Measurements from ENCODE around the gene FBXW11.

FBXW11 gene

DNA sequence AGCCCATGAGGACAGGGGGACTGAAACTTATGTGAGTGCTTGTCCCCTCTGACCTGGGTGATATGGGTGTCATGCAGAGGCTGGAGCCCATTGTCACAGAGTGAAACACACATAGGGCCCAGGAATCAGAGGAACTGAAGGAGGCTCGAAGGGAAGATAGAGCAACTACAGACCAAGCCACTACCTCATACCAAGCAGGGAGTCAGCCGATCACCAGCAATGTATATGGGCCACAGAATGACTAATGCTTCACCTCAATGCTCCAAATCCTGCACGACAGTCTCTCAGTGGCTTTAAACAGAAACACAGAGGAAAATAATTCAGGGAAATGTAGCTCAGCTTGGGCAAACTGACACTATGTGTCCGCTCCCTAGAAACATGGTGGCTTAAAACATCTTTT is 8.9 kb upstream of the FBXW11 start:
- no peak for DNase-seq (ENCODE audit: low spot score)

DNA sequence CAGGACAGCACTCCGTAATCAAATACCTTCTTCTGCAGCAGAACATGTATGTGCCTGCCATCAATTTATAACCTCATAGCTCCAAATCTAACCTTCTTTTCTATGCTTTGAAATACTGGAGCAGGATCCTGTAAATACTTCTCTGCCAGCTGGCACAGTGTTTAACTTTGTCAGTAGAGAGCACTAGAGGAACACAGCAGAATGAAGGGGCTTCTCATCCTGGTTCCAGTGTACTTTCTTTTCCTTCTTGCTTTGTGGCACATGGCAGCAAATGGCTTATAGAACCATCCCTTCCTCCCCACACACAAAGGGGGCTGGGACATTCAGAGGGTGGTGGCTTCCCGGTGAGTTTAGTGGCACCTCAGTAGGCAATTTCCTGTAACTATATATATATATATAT is 3.8 kb upstream of the FBXW11 start:
- DNase-seq (ENCODE audit: low spot score): no peak

DNA sequence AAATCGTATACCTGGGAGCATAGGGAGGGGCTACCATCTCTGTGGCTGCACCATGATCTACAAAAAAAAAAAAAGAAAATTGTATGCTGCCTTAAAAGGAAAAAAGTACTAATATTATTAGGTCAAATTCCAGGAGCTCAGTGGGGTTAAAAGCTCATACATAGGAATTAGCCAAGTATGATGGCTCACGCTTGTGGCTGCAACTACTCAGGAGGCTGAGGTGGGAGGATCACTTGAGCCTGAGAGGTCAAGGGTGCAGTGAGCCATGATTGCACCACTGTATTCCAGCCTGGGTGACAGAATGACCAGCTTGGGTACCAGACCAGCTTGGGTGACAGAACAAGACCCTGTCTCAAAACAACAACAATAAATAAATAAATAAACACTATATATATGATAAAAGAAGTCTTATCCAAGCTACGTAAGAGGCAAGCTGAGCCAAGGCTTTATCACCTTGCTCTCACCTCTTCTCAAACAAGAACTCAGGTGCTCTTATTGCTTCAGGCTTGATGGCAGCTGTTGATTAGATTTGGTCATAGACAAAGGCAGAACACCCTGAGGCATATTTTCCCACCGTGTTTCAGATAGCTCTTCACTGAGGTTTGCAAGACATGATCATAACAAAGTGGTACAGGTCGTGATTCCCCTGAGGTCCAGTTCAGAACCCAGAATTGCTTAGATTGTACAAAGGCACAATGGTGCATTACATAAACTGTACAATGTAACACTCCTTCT is 3.3 kb upstream of the FBXW11 start:
- no peak for DNase-seq (ENCODE audit: low spot score)

DNA sequence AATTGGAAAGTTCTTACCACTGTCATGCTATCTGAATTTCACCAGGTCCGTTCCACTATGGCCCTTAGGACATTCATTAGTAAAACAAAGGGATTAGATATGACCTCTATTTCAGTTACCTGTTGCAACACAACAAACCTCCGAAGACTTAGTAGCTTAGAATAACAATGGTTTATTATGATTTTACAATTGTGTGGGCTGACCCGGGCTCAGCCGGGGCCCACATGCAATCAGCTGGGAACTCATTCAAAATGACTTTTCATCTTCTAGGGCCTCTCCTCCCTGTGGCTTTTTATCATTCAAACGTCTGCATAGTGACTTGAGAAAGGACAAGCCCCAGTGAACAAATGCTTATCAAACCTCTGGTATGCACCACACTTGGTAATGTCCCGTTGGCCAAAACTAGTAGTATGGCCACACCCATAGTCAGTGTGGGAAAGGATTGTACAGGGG is 2.3 kb upstream of the FBXW11 start:
- DNase-seq (ENCODE audit: low spot score): no peak

DNA sequence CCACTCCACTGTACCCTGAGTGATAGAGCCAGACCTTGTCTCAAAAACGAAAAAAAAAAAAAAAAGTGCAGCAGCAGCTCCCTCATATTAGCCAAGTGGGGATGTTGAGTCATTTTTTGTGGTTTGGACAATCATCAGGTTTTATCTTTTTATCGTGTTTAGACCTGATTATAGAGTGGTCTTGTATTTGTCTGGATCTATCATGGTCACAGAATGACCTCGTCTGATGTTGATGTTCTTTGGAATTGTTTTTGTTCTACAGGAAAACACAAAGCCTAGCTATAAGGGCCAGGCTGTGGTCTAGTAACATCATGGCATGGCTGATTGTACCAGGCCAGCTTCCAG is 1.6 kb upstream of the FBXW11 start:
- DNase-seq (ENCODE audit: low spot score): no peak

DNA sequence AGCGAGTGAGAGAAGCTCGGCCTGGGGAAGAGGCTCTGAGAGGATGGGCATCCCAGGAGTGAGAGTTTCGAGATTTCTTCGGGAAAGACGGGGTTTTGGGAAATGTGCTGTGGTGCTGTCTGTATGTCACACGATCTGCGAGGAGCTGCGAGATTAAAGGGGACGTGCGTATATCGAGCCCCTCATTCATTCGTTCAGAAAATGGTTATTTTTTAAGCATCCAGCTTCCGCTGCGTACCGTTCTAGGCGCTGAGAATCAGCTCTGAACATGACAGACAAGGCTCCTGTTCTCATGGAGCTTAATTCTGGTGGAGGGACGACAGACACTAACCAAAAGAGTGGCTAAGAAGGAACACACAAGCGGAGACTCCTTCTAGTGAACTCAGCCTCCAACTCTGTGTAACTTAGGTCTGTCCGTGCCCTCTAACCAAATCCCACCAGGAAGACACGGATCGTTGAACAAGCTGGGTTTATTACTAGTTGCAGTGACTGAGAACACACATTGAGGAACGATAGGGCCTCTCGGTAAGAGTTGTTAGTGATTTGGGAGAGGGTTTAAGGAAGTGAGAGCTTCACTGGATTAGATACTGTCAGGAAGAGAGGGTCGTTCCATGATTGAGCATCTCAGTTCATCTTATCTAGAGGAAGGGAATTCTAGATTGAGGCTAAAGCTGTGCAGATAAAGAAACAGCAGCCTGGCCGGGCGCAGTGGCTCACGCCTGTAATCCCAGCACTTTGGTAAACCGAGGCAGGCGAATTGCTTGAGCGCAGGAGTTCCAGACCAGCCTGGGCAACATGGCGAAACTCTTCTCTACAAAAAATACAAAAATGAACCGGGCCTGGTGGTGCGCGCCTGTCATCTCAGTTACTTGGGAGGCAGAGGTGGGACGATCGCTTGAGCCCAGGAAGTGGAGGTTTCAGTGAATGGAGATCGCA is 1.0 kb upstream of the FBXW11 start:
- no peak for DNase-seq (ENCODE audit: low spot score)

DNA sequence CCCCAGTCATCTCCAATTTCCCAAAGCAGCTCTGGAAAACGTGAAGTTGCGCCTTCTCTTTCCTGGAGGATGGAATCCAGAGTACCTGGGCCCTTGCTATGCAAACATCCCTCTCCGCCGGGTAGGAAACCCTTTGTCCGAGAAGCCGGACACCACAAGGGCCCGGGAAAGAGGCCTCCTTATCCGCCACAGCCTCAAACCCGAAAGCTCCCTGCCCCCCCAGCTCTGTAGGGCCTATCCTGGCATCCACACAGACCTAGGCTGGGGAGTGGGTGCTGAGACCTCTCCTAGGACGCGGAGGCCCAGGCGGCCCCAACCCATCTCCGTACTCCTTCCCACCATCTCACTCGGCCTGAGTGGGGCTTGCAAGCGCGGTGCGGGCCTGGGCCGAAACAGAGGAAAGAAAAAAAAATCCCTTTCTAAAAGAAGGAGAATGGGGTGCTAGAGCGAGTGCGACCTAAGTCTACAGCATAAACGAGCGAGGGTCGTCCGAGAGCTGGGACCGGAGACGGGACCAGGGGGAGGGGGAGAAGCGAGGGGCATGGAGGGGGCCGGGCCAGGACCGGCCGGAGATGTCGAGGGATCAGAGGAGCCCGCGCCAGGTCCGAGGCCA is 624 bp downstream of the FBXW11 start:
- peak; percentile 64 for DNase-seq (ENCODE audit: low spot score)

DNA sequence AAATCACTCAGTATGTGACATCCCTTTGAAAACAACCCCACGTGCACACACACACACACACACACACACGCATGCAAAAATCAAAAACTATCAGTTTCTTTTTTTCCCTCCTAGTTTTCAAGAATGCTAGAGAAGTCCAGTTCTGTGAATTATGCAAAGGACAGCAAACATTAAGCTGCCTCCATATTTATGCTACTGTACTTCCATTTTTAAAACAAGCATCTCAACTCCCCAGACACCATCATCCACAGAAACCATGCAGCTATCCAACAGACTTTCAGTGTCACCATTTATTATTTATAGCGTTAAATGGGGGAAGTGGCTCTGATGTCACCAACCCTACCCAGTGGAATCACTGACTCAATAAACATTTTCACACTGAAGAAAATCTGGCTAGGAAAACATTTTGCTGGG is 1.6 kb downstream of the FBXW11 start:
- no peak for DNase-seq (ENCODE audit: low spot score)

DNA sequence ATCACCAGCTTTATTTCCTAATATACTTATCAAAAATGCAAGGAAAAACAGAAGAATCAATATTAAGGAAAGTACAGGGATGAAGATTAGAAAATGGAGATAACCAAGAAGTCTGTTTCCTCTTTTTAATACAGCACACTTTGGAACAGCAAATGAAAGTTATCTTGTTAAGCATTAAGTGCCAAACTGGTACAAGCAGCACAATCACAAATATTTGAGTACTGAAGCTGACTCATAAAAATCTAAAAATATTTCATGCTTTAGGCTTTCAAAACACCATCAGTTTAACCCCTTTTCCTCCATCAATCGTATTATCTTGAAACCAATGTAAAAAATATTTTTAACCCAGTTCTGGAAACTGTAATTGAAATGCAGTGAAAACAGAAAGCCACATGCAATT is 2.7 kb downstream of the FBXW11 start:
- no peak for DNase-seq (ENCODE audit: low spot score)

DNA sequence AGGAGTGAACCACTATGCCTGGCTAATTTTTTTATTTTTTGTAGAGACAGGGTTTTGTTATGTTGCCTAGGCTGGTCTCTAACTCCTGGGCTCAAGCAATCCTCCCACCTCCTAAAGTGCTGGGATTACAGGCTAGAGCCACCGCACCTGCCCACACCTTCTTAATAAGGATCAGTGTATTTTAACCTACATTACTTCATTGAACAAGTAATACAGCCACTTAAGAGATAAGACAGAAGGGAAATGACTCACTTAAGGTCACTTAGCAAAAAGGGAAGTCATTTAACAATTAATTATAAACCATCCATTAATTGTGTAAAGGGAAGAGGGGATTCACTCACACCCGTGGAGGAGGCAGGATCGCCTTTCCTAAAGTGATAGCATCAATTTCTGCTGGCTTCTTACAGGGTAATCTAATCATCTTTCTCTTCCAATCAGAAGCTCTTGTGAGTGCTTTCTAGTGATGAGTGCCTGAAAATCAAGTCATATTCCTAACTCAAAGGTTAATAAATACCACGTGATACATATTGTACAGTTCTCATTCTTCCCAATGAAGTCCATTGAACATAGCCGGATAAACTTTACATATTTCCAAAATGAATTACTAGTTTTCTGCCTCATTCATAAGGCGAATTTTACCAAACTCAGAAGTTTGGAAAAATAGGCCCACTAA is 3.5 kb downstream of the FBXW11 start:
- DNase-seq (ENCODE audit: low spot score): no peak

DNA sequence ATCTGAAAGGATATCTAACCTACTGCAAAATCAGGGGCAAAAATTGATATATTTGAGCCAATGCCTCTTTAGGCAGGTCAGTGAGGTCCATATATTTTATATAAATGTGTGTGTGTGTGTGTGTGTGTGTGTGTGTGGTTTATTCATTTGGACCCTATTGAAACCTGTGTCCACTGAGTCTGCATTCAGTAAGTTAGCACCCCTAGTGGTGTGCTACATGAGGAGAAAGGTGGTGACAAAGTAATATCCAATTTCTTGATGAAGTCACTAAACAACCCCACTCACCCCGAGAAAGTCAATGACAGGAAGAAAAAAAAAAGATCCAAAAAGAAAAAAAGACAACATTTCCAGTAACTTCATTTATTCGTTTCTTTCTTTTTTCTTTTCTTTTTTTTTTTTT is 4.1 kb downstream of the FBXW11 start:
- no peak for DNase-seq (ENCODE audit: low spot score)

DNA sequence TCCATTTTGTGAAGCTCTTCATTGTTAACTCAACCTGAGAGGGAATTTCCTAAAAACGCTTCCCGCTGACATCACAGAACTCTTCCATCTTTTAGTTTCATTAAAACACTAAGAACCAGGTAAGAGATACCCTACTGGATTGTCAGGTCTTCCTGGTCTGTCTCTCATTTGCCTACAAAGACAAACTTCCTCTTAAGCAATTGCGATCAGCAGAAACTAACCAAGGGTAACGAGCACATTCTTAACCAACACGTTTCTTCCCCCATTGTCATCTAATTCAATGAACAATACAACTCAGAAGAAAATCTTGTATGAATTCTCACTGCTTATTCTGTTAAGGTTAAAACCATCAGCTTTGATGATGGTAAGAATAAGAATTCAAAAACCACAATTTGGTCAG is 6.6 kb downstream of the FBXW11 start:
- no peak for DNase-seq (ENCODE audit: low spot score)

DNA sequence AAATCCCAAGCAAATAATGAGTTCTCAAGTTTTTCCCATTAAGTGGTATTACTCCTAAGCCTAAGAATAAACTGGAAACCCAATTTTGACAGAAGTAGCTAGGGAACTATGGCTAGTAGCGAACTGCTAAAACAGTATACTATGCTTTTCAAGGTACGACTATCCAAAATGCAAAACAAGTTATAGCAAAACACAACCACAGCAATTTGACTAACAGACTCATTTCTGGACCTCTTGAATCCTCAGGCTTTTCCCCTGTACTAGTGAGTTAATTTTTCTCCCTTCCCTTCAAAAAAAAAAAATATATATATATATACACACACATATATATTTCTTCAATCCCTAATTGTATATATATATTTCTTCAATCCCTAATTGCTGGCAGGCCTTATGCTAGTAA is 7.3 kb downstream of the FBXW11 start:
- no peak for DNase-seq (ENCODE audit: low spot score)

DNA sequence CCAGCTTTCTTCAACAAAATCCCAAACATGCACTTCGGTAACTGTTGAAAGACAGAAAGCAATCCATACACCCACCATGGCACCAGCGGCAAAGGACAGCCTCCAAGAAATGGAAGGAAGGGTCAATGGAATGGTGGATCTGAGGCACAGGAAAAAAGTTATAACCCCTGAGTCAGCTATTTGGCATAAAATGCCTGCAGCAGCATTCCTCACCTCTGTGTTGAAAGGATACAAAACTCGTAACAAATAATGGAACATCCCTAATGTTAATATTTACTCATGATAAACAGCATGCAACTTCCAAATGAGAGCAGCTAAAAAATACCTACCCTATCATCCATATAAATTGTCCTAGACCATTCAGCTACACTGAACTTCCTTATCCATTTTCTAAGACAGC is 9.4 kb downstream of the FBXW11 start:
- no peak for DNase-seq (ENCODE audit: low spot score)

DNA sequence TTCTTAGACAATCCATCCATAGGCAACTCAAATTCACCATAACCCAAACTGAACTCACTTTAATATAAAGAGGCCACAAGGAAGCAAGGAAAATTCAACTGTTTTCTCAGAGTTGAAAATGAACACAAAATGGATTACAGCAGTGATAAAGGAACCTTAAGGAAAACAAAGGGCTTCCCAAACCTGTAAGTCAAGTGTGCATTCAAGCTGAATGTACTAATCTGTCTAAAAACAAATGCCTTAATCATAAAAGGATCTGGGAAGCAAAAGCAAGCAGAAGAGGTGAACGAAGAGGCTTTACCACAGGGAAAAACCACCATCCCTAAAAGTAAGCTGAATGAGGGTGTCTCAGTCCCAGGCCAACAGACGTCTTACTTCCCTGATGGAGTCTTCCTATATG is 13.6 kb downstream of the FBXW11 start:
- DNase-seq (ENCODE audit: low spot score): no peak

DNA sequence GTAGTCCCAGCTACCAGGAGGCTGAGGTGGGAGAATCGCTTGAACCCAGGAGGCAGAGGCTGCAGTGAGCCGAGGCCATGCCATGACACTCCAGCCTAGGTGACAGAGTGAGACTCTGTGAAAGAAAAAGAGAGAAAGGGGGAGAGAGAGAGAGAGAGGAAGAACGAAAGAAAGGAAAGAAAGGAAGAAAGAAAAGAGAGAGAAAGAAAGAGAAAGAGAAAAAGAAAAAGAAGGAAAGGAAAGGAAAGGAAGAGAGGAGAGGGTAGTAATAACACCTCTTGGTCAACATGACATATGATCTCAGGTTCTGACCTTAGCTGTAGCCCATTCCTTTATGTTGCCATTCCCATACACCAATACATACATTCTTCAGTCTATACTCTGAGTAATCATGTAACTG is 14.1 kb downstream of the FBXW11 start:
- DNase-seq (ENCODE audit: low spot score): no peak

DNA sequence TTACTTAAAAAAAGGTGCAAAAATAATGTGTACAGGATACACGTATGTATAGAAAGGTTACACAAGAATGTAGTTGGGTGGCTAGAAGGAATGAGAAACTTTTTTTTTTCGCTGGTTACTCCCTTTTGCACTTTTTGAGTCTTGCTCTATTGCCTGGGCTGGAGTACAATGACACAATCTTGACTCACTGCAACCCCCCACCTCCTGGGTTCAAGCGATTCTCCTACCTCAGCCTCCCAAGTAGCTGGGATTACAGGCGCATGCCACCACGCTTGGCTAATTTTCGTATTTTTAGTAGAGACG is 15.8 kb downstream of the FBXW11 start:
- DNase-seq (ENCODE audit: low spot score): no peak

DNA sequence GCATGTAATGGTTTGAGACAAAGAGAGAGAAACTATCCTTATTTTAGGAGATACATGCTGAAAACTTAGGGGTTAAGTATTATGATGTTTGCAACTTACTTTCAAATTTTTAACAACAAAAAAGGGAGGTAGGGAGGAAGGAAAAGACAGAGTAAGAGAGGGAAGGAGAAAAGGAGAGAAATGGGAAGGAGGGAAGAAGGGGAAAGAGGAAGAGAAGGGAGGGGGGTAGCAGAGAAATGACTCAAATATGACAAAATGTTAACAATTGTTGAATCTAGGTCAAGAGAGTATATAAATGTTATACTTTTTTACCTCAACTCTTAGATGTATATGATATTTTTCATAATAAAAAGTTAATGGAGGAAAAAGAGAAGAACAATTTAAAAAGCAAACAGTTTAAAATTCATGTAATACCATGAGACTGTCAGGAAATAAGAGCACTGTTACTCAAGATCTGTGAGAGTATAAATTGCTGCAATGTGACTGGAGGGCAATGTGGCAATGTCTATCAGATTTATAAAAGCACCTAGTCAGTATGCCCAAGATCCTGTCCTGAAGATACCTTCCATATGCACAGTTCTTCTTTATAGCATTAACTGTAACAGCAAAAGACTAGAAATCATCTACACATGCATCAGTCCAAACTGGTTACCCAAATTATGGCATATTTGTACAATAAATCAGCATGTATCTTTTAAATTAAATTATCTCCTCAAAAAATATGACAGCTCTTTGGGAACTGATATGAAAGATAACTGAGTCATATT is 16.3 kb downstream of the FBXW11 start:
- no peak for DNase-seq (ENCODE audit: low spot score)

DNA sequence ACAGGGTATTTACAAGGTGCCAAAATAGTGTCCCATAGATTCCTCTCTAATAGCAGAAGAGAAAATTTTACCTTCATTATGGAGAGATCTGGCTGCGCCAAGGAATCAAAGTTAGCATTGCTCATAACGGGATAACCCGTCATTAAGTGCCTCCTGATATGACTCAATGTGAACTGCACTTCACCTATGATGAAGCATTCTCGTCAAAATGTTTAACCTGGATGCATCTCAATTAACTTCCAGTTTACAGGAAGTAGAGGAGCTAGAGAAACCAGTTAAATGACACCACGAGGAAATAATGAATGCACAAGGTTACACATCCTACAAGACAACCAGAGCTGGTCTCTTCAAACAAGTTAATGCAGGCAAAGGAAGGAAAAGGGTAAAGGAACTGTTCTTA is 17.2 kb downstream of the FBXW11 start:
- no peak for DNase-seq (ENCODE audit: low spot score)

DNA sequence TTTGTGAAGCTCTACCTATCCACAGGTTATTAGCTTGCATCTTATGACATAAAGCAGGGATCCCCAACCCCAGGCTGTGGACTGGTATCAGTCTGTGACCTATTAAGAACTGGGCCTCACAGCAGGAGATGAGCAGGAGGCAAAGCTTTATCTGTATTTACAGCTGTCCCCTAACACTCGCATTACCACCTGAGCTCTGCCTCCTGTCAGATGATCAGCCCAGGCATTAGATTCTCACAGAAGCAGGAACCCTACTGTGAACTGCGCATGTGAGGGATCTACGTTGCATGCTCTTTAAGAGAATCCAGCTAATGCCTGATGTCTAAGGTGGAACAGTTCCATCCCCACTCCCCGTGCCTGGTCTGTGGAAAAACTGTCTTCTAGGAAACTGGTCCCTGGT is 19.7 kb downstream of the FBXW11 start:
- DNase-seq (ENCODE audit: low spot score): no peak

DNA sequence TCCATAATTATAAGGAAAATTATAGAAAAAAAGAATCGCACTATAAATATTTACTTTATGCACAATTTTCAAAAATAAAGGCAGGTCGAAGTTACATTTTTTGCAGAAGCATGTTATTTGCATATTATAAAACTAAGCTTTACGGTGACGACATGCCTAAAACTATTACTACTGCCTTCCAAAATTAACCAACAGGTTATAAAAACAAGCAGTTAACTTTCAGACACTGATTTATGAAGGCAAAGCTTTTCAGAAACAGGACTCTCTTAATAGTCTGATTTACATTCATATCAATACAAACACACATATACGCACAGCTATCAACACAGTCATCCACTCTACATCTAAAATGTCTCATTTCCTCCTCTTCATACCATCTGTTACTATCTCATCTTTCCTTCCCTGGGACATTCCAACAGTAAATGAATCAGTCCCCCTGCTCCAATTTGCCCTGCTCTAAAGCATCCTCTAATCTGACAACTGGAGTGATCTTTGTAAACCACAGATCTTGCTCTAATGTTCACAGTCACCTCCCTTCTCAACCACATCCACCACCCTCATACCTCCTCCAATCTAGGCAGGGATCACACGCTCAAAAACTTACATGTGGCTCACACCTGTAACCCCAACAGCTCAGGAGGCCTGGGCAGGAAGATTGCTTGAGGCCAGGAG is 21.6 kb downstream of the FBXW11 start:
- no peak for DNase-seq (ENCODE audit: low spot score)
